GM18868 (cell line): ENCODE data around the gene FES.
"Not testable (repeated sequence)": the region's sequence is repeated elsewhere in the genome, so short reads cannot be mapped to it uniquely, and the experiment has no call there.

Experiments
- ATAC-seq: cut with Tn5 transposase; IDR thresholded peaks from one replicate; pipeline ENCODE4 v1.9.1; 2021; ENCODE audit warnings: mild to moderate bottlenecking, moderate library complexity; ENCODE audit not compliant: unreplicated experiment

FES gene

GRCh38 chr15:90928106-90928505, 43.8 kb downstream of the FES start:
- ATAC-seq: not testable (repeated sequence)

GRCh38 chr15:90929246-90930019, 45.1 kb downstream of the FES start:
- ATAC-seq: no peak

- no peak for ATAC-seq
Observed at GRCh38 chr15:90930861-90931574, 46.7 kb downstream of the FES start.

GRCh38 chr15:90931575-90931827, 47.2 kb downstream of the FES start:
- ATAC-seq: no peak

GRCh38 chr15:90931828-90932659, 47.7 kb downstream of the FES start, which contains the start of gene HDDC3:
Gene HDDC3 (minus strand): TSS chr15:90932549. CDS start chr15:90932540, 9 bp downstream.
- peak; percentile 54 for ATAC-seq

GRCh38 chr15:90932660-90932991, 48.3 kb downstream of the FES start:
- ATAC-seq: no peak

GRCh38 chr15:90933301-90933700, 49.0 kb downstream of the FES start:
- ATAC-seq: no peak

GRCh38 chr15:90934256-90934948, 50.1 kb downstream of the FES start:
- peak; percentile 33 for ATAC-seq

GRCh38 chr15:90934949-90935751, 50.8 kb downstream of the FES start, which contains the start of gene UNC45A:
Gene UNC45A (plus strand): TSS chr15:90935285. CDS start chr15:90935325, 40 bp downstream.
- peak; percentile 62 for ATAC-seq

GRCh38 chr15:90936823-90937222, 52.5 kb downstream of the FES start:
- no peak for ATAC-seq

GRCh38 chr15:90938261-90938660, 54.0 kb downstream of the FES start:
- no peak for ATAC-seq

- no peak for ATAC-seq
Observed at GRCh38 chr15:90939756-90940155, 55.5 kb downstream of the FES start.

GRCh38 chr15:90941038-90941437, 56.7 kb downstream of the FES start:
- no peak for ATAC-seq

- no peak for ATAC-seq
Observed at GRCh38 chr15:90942354-90943120, 58.2 kb downstream of the FES start.

- ATAC-seq: no peak
Observed at GRCh38 chr15:90945091-90945490, 60.8 kb downstream of the FES start.
